GM18520 (cell line): ENCODE data around the gene RBM5.
A peak's percentile ranks its signal among the peaks of the same experiment; 100 is the strongest.
"Not testable (repeated sequence)": the region's sequence is repeated elsewhere in the genome, so short reads cannot be mapped to it uniquely, and the experiment has no call there.

Source experiments
- ATAC-seq: cut with Tn5 transposase; IDR thresholded peaks from one replicate; pipeline ENCODE4 v1.9.1; 2021; ENCODE audit not compliant: unreplicated experiment

The RBM5 gene

GRCh38 chr3:50088725-50089608 lies at the start of gene RBM5:
TSS of gene RBM5 (plus strand) at chr3:50088919. CDS start at chr3:50090435, 1,516 bp downstream.
- peak; percentile 95 for ATAC-seq

- no peak for ATAC-seq
Observed at GRCh38 chr3:50044976-50045375, 43.7 kb upstream of the RBM5 start.

- no peak for ATAC-seq
Observed at GRCh38 chr3:50047426-50047825, 41.3 kb upstream of the RBM5 start.

GRCh38 chr3:50050361-50050760 lies 38.4 kb upstream of the RBM5 start:
- no peak for ATAC-seq

GRCh38 chr3:50057756-50058155 lies 31.0 kb upstream of the RBM5 start:
- ATAC-seq, result no peak

GRCh38 chr3:50068134-50068533 lies 20.6 kb upstream of the RBM5 start:
- ATAC-seq, result no peak

GRCh38 chr3:50078091-50078490 lies 10.6 kb upstream of the RBM5 start:
- ATAC-seq, result no peak

GRCh38 chr3:50078622-50079021 lies 10.1 kb upstream of the RBM5 start:
- no peak for ATAC-seq

GRCh38 chr3:50084951-50085350 lies 3.8 kb upstream of the RBM5 start:
- not testable (repeated sequence) for ATAC-seq

- no peak for ATAC-seq
Observed at GRCh38 chr3:50089609-50089945, 858 bp downstream of the RBM5 start.

- no peak for ATAC-seq
Observed at GRCh38 chr3:50090984-50091383, 2.3 kb downstream of the RBM5 start.

GRCh38 chr3:50095352-50095998 lies 6.8 kb downstream of the RBM5 start:
- no peak for ATAC-seq

GRCh38 chr3:50100386-50100785 lies 11.7 kb downstream of the RBM5 start:
- no peak for ATAC-seq

GRCh38 chr3:50100956-50101845 lies 12.5 kb downstream of the RBM5 start:
- ATAC-seq, result no peak

- no peak for ATAC-seq
Observed at GRCh38 chr3:50102558-50102957, 13.8 kb downstream of the RBM5 start.

- ATAC-seq, result no peak
Observed at GRCh38 chr3:50111757-50112156, 23.0 kb downstream of the RBM5 start.

- ATAC-seq, result no peak
Observed at GRCh38 chr3:50112462-50112861, 23.7 kb downstream of the RBM5 start.

GRCh38 chr3:50117120-50117519 lies 28.4 kb downstream of the RBM5 start:
- ATAC-seq, result no peak

GRCh38 chr3:50118237-50118636 lies 29.5 kb downstream of the RBM5 start:
- ATAC-seq, result no peak

GRCh38 chr3:50119786-50120185 lies 31.1 kb downstream of the RBM5 start:
- ATAC-seq, result no peak

- no peak for ATAC-seq
Observed at GRCh38 chr3:50120364-50121071, 31.8 kb downstream of the RBM5 start.
